Measurements from ENCODE around the gene ATRIP.
"Not testable (repeated sequence)": the region's sequence is repeated elsewhere in the genome, so short reads cannot be mapped to it uniquely, and the experiment has no call there.

The ATRIP gene

DNA sequence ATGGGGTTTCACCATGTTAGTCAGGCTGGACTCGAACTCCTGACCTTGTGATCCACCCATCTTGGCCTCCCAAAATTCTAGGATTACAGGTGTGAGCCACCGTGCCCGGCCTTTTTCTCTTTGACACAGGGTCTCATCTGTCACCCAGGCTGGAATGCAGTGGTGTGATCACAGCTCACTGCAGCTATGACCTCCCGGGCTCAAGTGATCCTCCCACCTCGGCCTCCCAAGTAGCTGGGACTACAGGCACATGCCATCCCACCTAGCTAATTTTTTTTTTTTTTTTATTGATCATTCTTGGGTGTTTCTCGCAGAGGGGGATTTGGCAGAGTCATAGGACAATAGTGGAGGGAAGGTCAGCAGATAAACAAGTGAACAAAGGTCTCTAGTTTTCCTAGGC lies 36.3 kb downstream of the ATRIP start:
- H3K36me3 ChIP-seq (ENCODE audit: control insufficient read depth in 2 of 2, insufficient read depth in 1 of 2, low read length in 2 of 2); H3K4me1 ChIP-seq (ENCODE audit: control insufficient read depth, insufficient read depth, low read length); H3K4me3 ChIP-seq (ENCODE audit: low read depth, low read length); H3K9me3 ChIP-seq (ENCODE audit: control insufficient read depth, insufficient read depth, low read depth, low read length); POLR2A ChIA-PET; H3K27ac ChIP-seq (ENCODE audit: extremely low read depth, low read depth, low read length): not testable (repeated sequence)
- TF ChIP-seq GLIS1 (tag by site-specific recombination; IDR thresholded peaks at IDR 0.05), result peak; percentile 55
- CTCF ChIA-PET, result interaction anchor here (1.7 kb wide), 1 partner anchor 10 kb away, joined by 4 read pairs; no protein-coding TSS in a partner anchor

GRCh38 chr3:48486952-48487351 lies 40.4 kb downstream of the ATRIP start:
- H3K4me1 ChIP-seq (ENCODE audit: control insufficient read depth, insufficient read depth, low read length), result no peaks in the 10 kb centered on the region
- H3K4me3 ChIP-seq (ENCODE audit: low read depth, low read length), result no peak overlapping the region
- CTCF ChIA-PET, result no interaction called here
- no peak overlapping the region for H3K27ac ChIP-seq (ENCODE audit: extremely low read depth, low read depth, low read length)
- TF ChIP-seq ZNF16 (tag by site-specific recombination; IDR thresholded peaks at IDR 0.05; ENCODE audit: low read depth) (no peak), EGR2 (tag by site-specific recombination; IDR thresholded peaks at IDR 0.05; ENCODE audit: low read depth) (peak; percentile 51; the same call in 1 of the 2 replicates), YY2 (tag by site-specific recombination; IDR thresholded peaks at IDR 0.05) (no peak), ZNF571 (tag by site-specific recombination; IDR thresholded peaks at IDR 0.05) (no peak), ZFHX2 (tag by site-specific recombination; conservative IDR thresholded peaks at IDR 0.05) (peak; percentile 41), ZBTB26 (tag by site-specific recombination; optimal IDR thresholded peaks at IDR 0.05) (no peak), GLIS2 (tag by site-specific recombination; IDR thresholded peaks at IDR 0.05) (no peak), TRIM28 (IDR thresholded peaks at IDR 0.05; ENCODE audit: borderline replicate concordance, low read length) (no peak), ZNF404 (tag by site-specific recombination; IDR thresholded peaks at IDR 0.05) (no peak)
- TF ChIP-seq, protein P1, sequence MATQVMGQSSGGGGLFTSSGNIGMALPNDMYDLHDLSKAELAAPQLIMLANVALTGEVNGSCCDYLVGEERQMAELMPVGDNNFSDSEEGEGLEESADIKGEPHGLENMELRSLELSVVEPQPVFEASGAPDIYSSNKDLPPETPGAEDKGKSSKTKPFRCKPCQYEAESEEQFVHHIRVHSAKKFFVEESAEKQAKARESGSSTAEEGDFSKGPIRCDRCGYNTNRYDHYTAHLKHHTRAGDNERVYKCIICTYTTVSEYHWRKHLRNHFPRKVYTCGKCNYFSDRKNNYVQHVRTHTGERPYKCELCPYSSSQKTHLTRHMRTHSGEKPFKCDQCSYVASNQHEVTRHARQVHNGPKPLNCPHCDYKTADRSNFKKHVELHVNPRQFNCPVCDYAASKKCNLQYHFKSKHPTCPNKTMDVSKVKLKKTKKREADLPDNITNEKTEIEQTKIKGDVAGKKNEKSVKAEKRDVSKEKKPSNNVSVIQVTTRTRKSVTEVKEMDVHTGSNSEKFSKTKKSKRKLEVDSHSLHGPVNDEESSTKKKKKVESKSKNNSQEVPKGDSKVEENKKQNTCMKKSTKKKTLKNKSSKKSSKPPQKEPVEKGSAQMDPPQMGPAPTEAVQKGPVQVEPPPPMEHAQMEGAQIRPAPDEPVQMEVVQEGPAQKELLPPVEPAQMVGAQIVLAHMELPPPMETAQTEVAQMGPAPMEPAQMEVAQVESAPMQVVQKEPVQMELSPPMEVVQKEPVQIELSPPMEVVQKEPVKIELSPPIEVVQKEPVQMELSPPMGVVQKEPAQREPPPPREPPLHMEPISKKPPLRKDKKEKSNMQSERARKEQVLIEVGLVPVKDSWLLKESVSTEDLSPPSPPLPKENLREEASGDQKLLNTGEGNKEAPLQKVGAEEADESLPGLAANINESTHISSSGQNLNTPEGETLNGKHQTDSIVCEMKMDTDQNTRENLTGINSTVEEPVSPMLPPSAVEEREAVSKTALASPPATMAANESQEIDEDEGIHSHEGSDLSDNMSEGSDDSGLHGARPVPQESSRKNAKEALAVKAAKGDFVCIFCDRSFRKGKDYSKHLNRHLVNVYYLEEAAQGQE (tag by site-specific recombination; IDR thresholded peaks at IDR 0.05), result no peak
- TF ChIP-seq, protein P2, sequence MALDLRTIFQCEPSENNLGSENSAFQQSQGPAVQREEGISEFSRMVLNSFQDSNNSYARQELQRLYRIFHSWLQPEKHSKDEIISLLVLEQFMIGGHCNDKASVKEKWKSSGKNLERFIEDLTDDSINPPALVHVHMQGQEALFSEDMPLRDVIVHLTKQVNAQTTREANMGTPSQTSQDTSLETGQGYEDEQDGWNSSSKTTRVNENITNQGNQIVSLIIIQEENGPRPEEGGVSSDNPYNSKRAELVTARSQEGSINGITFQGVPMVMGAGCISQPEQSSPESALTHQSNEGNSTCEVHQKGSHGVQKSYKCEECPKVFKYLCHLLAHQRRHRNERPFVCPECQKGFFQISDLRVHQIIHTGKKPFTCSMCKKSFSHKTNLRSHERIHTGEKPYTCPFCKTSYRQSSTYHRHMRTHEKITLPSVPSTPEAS (tag by site-specific recombination; IDR thresholded peaks at IDR 0.05), result peak; percentile 41; the same call in 1 of the 2 replicates
- POLR2A ChIA-PET, result no interaction called here
- no peaks in the 10 kb centered on the region for H3K9me3 ChIP-seq (ENCODE audit: control insufficient read depth, insufficient read depth, low read depth, low read length)
- H3K36me3 ChIP-seq (ENCODE audit: control insufficient read depth in 2 of 2, insufficient read depth in 1 of 2, low read length in 2 of 2), result no peaks in the 10 kb centered on the region

GRCh38 chr3:48492461-48493202 lies 46.1 kb downstream of the ATRIP start:
- H3K4me3 ChIP-seq (ENCODE audit: low read depth, low read length), result no peak overlapping the region
- H3K9me3 ChIP-seq (ENCODE audit: control insufficient read depth, insufficient read depth, low read depth, low read length), result no peaks in the 10 kb centered on the region
- ChIA-PET POLR2A (no interaction called here), CTCF (no interaction called here)
- H3K4me1 ChIP-seq (ENCODE audit: control insufficient read depth, insufficient read depth, low read length), result no peaks in the 10 kb centered on the region
- no peak overlapping the region for H3K27ac ChIP-seq (ENCODE audit: extremely low read depth, low read depth, low read length)
- no peaks in the 10 kb centered on the region for H3K36me3 ChIP-seq (ENCODE audit: control insufficient read depth in 2 of 2, insufficient read depth in 1 of 2, low read length in 2 of 2)
- TF ChIP-seq ZNF600 (tag by site-specific recombination; IDR thresholded peaks at IDR 0.05), result no peak
- no peak for TF ChIP-seq ZNF580 (tag by site-specific recombination; IDR thresholded peaks at IDR 0.05)
- TF ChIP-seq, protein P3, sequence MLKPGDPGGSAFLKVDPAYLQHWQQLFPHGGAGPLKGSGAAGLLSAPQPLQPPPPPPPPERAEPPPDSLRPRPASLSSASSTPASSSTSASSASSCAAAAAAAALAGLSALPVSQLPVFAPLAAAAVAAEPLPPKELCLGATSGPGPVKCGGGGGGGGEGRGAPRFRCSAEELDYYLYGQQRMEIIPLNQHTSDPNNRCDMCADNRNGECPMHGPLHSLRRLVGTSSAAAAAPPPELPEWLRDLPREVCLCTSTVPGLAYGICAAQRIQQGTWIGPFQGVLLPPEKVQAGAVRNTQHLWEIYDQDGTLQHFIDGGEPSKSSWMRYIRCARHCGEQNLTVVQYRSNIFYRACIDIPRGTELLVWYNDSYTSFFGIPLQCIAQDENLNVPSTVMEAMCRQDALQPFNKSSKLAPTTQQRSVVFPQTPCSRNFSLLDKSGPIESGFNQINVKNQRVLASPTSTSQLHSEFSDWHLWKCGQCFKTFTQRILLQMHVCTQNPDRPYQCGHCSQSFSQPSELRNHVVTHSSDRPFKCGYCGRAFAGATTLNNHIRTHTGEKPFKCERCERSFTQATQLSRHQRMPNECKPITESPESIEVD (tag by site-specific recombination; IDR thresholded peaks at IDR 0.05), result 0 out of 2 replicates have a peak, but pooled peaks have one; percentile 36
- no peak for TF ChIP-seq ZNF514 (tag by site-specific recombination; IDR thresholded peaks at IDR 0.05)
- TF ChIP-seq YY2 (tag by site-specific recombination; IDR thresholded peaks at IDR 0.05), result no peak
- no peak for TF ChIP-seq ZNF341 (tag by site-specific recombination; IDR thresholded peaks at IDR 0.05; ENCODE audit: low read depth)
- TF ChIP-seq, protein P4, sequence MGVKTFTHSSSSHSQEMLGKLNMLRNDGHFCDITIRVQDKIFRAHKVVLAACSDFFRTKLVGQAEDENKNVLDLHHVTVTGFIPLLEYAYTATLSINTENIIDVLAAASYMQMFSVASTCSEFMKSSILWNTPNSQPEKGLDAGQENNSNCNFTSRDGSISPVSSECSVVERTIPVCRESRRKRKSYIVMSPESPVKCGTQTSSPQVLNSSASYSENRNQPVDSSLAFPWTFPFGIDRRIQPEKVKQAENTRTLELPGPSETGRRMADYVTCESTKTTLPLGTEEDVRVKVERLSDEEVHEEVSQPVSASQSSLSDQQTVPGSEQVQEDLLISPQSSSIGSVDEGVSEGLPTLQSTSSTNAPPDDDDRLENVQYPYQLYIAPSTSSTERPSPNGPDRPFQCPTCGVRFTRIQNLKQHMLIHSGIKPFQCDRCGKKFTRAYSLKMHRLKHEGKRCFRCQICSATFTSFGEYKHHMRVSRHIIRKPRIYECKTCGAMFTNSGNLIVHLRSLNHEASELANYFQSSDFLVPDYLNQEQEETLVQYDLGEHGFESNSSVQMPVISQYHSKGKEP (tag by site-specific recombination; IDR thresholded peaks at IDR 0.05), result 0 out of 2 replicates have a peak, but pooled peaks have one; percentile 41
- TF ChIP-seq ZNF610 (tag by site-specific recombination; IDR thresholded peaks at IDR 0.05; ENCODE audit: borderline replicate concordance), result no peak
